ENCODE measurements around the gene FNDC3B.

Gene FNDC3B

GRCh38 chr3:172383306-172383796, 344.0 kb downstream of the FNDC3B start:
- peaks cover 24 to 30% of the 10 kb centered on the region in 2 donors for H3K36me3 ChIP-seq (ENCODE audit: control insufficient read depth in 2 of 2, insufficient read depth in 2 of 2, low read length in 2 of 2)
- no peak overlapping the region for H3K4me3 ChIP-seq (ENCODE audit: low read length in 2 of 2)
- no peaks in the 10 kb centered on the region for H3K4me1 ChIP-seq (ENCODE audit: control insufficient read depth in 2 of 2, insufficient read depth in 2 of 2, low read length in 2 of 2)
- no peaks in the 10 kb centered on the region for H3K27me3 ChIP-seq (ENCODE audit: control insufficient read depth in 2 of 2, insufficient read depth in 2 of 2, low read length in 2 of 2)
- H3K27ac ChIP-seq (ENCODE audit: low read depth in 2 of 2, low read length in 2 of 2) = no peak overlapping the region
- H3K9ac ChIP-seq (ENCODE audit: low read depth in 1 of 2, low read length in 2 of 2) = no peak overlapping the region
- H3K9me3 ChIP-seq (ENCODE audit: control insufficient read depth in 2 of 2, low read length in 2 of 2) = no peaks in the 10 kb centered on the region

GRCh38 chr3:172384836-172385235, 345.5 kb downstream of the FNDC3B start:
- no peak overlapping the region for H3K27ac ChIP-seq (ENCODE audit: low read depth in 2 of 2, low read length in 2 of 2)
- H3K9me3 ChIP-seq (ENCODE audit: control insufficient read depth in 2 of 2, low read length in 2 of 2) = no peaks in the 10 kb centered on the region
- peaks cover 9 to 15% of the 10 kb centered on the region in 2 donors for H3K36me3 ChIP-seq (ENCODE audit: control insufficient read depth in 2 of 2, insufficient read depth in 2 of 2, low read length in 2 of 2)
- H3K9ac ChIP-seq (ENCODE audit: low read depth in 1 of 2, low read length in 2 of 2) = no peak overlapping the region
- no peaks in the 10 kb centered on the region for H3K27me3 ChIP-seq (ENCODE audit: control insufficient read depth in 2 of 2, insufficient read depth in 2 of 2, low read length in 2 of 2)
- H3K4me3 ChIP-seq (ENCODE audit: low read length in 2 of 2) = no peak overlapping the region
- no peaks in the 10 kb centered on the region for H3K4me1 ChIP-seq (ENCODE audit: control insufficient read depth in 2 of 2, insufficient read depth in 2 of 2, low read length in 2 of 2)

GRCh38 chr3:172387728-172388127, 348.4 kb downstream of the FNDC3B start:
- Histone ChIP-seq H3K27me3 (ENCODE audit: control insufficient read depth in 2 of 2, insufficient read depth in 2 of 2, low read length in 2 of 2) (no peaks in the 10 kb centered on the region), H3K9me3 (ENCODE audit: control insufficient read depth in 2 of 2, low read length in 2 of 2) (no peaks in the 10 kb centered on the region), H3K9ac (ENCODE audit: low read depth in 1 of 2, low read length in 2 of 2) (no peak overlapping the region), H3K36me3 (ENCODE audit: control insufficient read depth in 2 of 2, insufficient read depth in 2 of 2, low read length in 2 of 2) (peaks cover 3 to 6% of the 10 kb centered on the region in 2 donors), H3K4me1 (ENCODE audit: control insufficient read depth in 2 of 2, insufficient read depth in 2 of 2, low read length in 2 of 2) (no peaks in the 10 kb centered on the region), H3K4me3 (ENCODE audit: low read length in 2 of 2) (no peak overlapping the region), H3K27ac (ENCODE audit: low read depth in 2 of 2, low read length in 2 of 2) (no peak overlapping the region)

GRCh38 chr3:172388412-172389078, 349.2 kb downstream of the FNDC3B start:
- no peak overlapping the region for H3K9ac ChIP-seq (ENCODE audit: low read depth in 1 of 2, low read length in 2 of 2)
- no peaks in the 10 kb centered on the region for H3K9me3 ChIP-seq (ENCODE audit: control insufficient read depth in 2 of 2, low read length in 2 of 2)

GRCh38 chr3:172390792-172391191, 351.4 kb downstream of the FNDC3B start:
- no peaks in the 10 kb centered on the region for H3K9me3 ChIP-seq (ENCODE audit: control insufficient read depth in 2 of 2, low read length in 2 of 2)
- H3K4me1 ChIP-seq (ENCODE audit: control insufficient read depth in 2 of 2, insufficient read depth in 2 of 2, low read length in 2 of 2) = no peaks in the 10 kb centered on the region
- no peaks in the 10 kb centered on the region for H3K27me3 ChIP-seq (ENCODE audit: control insufficient read depth in 2 of 2, insufficient read depth in 2 of 2, low read length in 2 of 2)
- H3K9ac ChIP-seq (ENCODE audit: low read depth in 1 of 2, low read length in 2 of 2) = no peak overlapping the region
- H3K27ac ChIP-seq (ENCODE audit: low read depth in 2 of 2, low read length in 2 of 2) = no peak overlapping the region
- peaks cover 3 to 4% of the 10 kb centered on the region in 2 donors for H3K36me3 ChIP-seq (ENCODE audit: control insufficient read depth in 2 of 2, insufficient read depth in 2 of 2, low read length in 2 of 2)
- no peak overlapping the region for H3K4me3 ChIP-seq (ENCODE audit: low read length in 2 of 2)

More at GRCh38 chr3:172388412-172389078, 349.2 kb downstream of the FNDC3B start:
- Histone ChIP-seq H3K4me3 (ENCODE audit: low read length in 2 of 2) (no peak overlapping the region), H3K27me3 (ENCODE audit: control insufficient read depth in 2 of 2, insufficient read depth in 2 of 2, low read length in 2 of 2) (no peaks in the 10 kb centered on the region), H3K36me3 (ENCODE audit: control insufficient read depth in 2 of 2, insufficient read depth in 2 of 2, low read length in 2 of 2) (peaks cover under 1 to 3% of the 10 kb centered on the region in 2 donors), H3K4me1 (ENCODE audit: control insufficient read depth in 2 of 2, insufficient read depth in 2 of 2, low read length in 2 of 2) (no peaks in the 10 kb centered on the region), H3K27ac (ENCODE audit: low read depth in 2 of 2, low read length in 2 of 2) (no peak overlapping the region)

- Histone ChIP-seq H3K27ac (ENCODE audit: low read depth in 2 of 2, low read length in 2 of 2) (no peak overlapping the region), H3K4me1 (ENCODE audit: control insufficient read depth in 2 of 2, insufficient read depth in 2 of 2, low read length in 2 of 2) (no peaks in the 10 kb centered on the region), H3K9me3 (ENCODE audit: control insufficient read depth in 2 of 2, low read length in 2 of 2) (no peaks in the 10 kb centered on the region), H3K36me3 (ENCODE audit: control insufficient read depth in 2 of 2, insufficient read depth in 2 of 2, low read length in 2 of 2) (peaks cover 3 to 7% of the 10 kb centered on the region in 2 donors), H3K4me3 (ENCODE audit: low read length in 2 of 2) (no peak overlapping the region), H3K27me3 (ENCODE audit: control insufficient read depth in 2 of 2, insufficient read depth in 2 of 2, low read length in 2 of 2) (no peaks in the 10 kb centered on the region), H3K9ac (ENCODE audit: low read depth in 1 of 2, low read length in 2 of 2) (no peak overlapping the region)
Measured at GRCh38 chr3:172391592-172392302, 352.4 kb downstream of the FNDC3B start.

GRCh38 chr3:172394692-172395091, 355.3 kb downstream of the FNDC3B start:
- Histone ChIP-seq H3K36me3 (ENCODE audit: control insufficient read depth in 2 of 2, insufficient read depth in 2 of 2, low read length in 2 of 2) (peaks cover 11 to 14% of the 10 kb centered on the region in 2 donors), H3K27ac (ENCODE audit: low read depth in 2 of 2, low read length in 2 of 2) (no peak overlapping the region), H3K4me1 (ENCODE audit: control insufficient read depth in 2 of 2, insufficient read depth in 2 of 2, low read length in 2 of 2) (no peaks in the 10 kb centered on the region), H3K9ac (ENCODE audit: low read depth in 1 of 2, low read length in 2 of 2) (no peak overlapping the region), H3K4me3 (ENCODE audit: low read length in 2 of 2) (no peak overlapping the region), H3K9me3 (ENCODE audit: control insufficient read depth in 2 of 2, low read length in 2 of 2) (no peaks in the 10 kb centered on the region), H3K27me3 (ENCODE audit: control insufficient read depth in 2 of 2, insufficient read depth in 2 of 2, low read length in 2 of 2) (no peaks in the 10 kb centered on the region)

GRCh38 chr3:172396400-172396799, 357.0 kb downstream of the FNDC3B start:
- no peaks in the 10 kb centered on the region for H3K27me3 ChIP-seq (ENCODE audit: control insufficient read depth in 2 of 2, insufficient read depth in 2 of 2, low read length in 2 of 2)
- H3K36me3 ChIP-seq (ENCODE audit: control insufficient read depth in 2 of 2, insufficient read depth in 2 of 2, low read length in 2 of 2) = peaks cover 14 to 16% of the 10 kb centered on the region in 2 donors

GRCh38 chr3:172397716-172398405, 358.5 kb downstream of the FNDC3B start:
- Histone ChIP-seq H3K9me3 (ENCODE audit: control insufficient read depth in 2 of 2, low read length in 2 of 2) (no peaks in the 10 kb centered on the region), H3K9ac (ENCODE audit: low read depth in 1 of 2, low read length in 2 of 2) (no peak overlapping the region), H3K27me3 (ENCODE audit: control insufficient read depth in 2 of 2, insufficient read depth in 2 of 2, low read length in 2 of 2) (no peaks in the 10 kb centered on the region), H3K4me1 (ENCODE audit: control insufficient read depth in 2 of 2, insufficient read depth in 2 of 2, low read length in 2 of 2) (no peaks in the 10 kb centered on the region), H3K4me3 (ENCODE audit: low read length in 2 of 2) (no peak overlapping the region), H3K36me3 (ENCODE audit: control insufficient read depth in 2 of 2, insufficient read depth in 2 of 2, low read length in 2 of 2) (peaks cover 15 to 17% of the 10 kb centered on the region in 2 donors), H3K27ac (ENCODE audit: low read depth in 2 of 2, low read length in 2 of 2) (no peak overlapping the region)

More at GRCh38 chr3:172396400-172396799, 357.0 kb downstream of the FNDC3B start:
- H3K4me1 ChIP-seq (ENCODE audit: control insufficient read depth in 2 of 2, insufficient read depth in 2 of 2, low read length in 2 of 2) = no peaks in the 10 kb centered on the region
- H3K9me3 ChIP-seq (ENCODE audit: control insufficient read depth in 2 of 2, low read length in 2 of 2) = no peaks in the 10 kb centered on the region
- no peak overlapping the region for H3K9ac ChIP-seq (ENCODE audit: low read depth in 1 of 2, low read length in 2 of 2)
- no peak overlapping the region for H3K27ac ChIP-seq (ENCODE audit: low read depth in 2 of 2, low read length in 2 of 2)
- H3K4me3 ChIP-seq (ENCODE audit: low read length in 2 of 2) = no peak overlapping the region

GRCh38 chr3:172398484-172398883, 359.1 kb downstream of the FNDC3B start:
- H3K4me3 ChIP-seq (ENCODE audit: low read length in 2 of 2) = no peak overlapping the region
- no peak overlapping the region for H3K27ac ChIP-seq (ENCODE audit: low read depth in 2 of 2, low read length in 2 of 2)
- H3K27me3 ChIP-seq (ENCODE audit: control insufficient read depth in 2 of 2, insufficient read depth in 2 of 2, low read length in 2 of 2) = no peaks in the 10 kb centered on the region
- peaks cover 15 to 17% of the 10 kb centered on the region in 2 donors for H3K36me3 ChIP-seq (ENCODE audit: control insufficient read depth in 2 of 2, insufficient read depth in 2 of 2, low read length in 2 of 2)
- H3K9ac ChIP-seq (ENCODE audit: low read depth in 1 of 2, low read length in 2 of 2) = no peak overlapping the region
- no peaks in the 10 kb centered on the region for H3K4me1 ChIP-seq (ENCODE audit: control insufficient read depth in 2 of 2, insufficient read depth in 2 of 2, low read length in 2 of 2)
- no peaks in the 10 kb centered on the region for H3K9me3 ChIP-seq (ENCODE audit: control insufficient read depth in 2 of 2, low read length in 2 of 2)
